Suprapubic skin (tissue), 3 donors: Measurements from ENCODE around the gene NPC1L1.

Experiments
- CTCF ChIP-seq, 2 donors: fragments of 200-600 bp in 1 of 2; fragments of 450-650 bp in 1 of 2; sonication (generic) in 1 of 2; IDR thresholded peaks; one replicate each; pipeline ENCODE4 v1.5.1; 2016 to 2019; ENCODE audit warnings: antibody characterized with exemption in 2 of 2, mild to moderate bottlenecking in 1 of 2, moderate library complexity in 1 of 2
- EP300 ChIP-seq: sonication (generic); formaldehyde crosslinking; IDR thresholded peaks from one replicate; pipeline ENCODE4 v1.6.1; 2017; ENCODE audit warnings: antibody characterized with exemption
- POLR2A ChIP-seq, 2 donors: fragments of 450-650 bp; IDR thresholded peaks; one replicate each; pipeline ENCODE4 v1.6.1; 2017; ENCODE audit warnings: antibody characterized with exemption in 2 of 2, mild to moderate bottlenecking in 2 of 2, moderate library complexity in 2 of 2

- TF ChIP-seq POLR2A (IDR thresholded peaks at IDR 0.05), result no peak
- TF ChIP-seq CTCF (IDR thresholded peaks at IDR 0.05), result no peak
- TF ChIP-seq EP300, result no peak
These were observed 27.8 kb upstream of the NPC1L1 start for GRCh38 chr7:44568771-44569560.
